ENCODE data around the gene ADRA1B. TPM values are rescaled to one million over a fixed set of nuclear protein-coding genes. Genes with fewer than 3 reads are reported as not detected.

The ADRA1B gene
- total RNA-seq, 2 donors from 2014 or later, result 0.32 to 0.69 TPM

GRCh38 chr5:159928122-159928909 lies 12.0 kb downstream of the ADRA1B start:
- H3K36me3 ChIP-seq, result no peaks in the 10 kb centered on the region
- H3K9me3 ChIP-seq, result no peaks in the 10 kb centered on the region
- no peak overlapping the region for H3K27ac ChIP-seq
- no peaks in the 10 kb centered on the region for H3K27me3 ChIP-seq
- no peak overlapping the region for H3K9ac ChIP-seq (ENCODE audit: low read depth in 2 of 2, low read length in 2 of 2)
- DNase-seq, result no peak
- no peaks in the 10 kb centered on the region for H3K4me1 ChIP-seq
- H3K4me3 ChIP-seq, result no peak overlapping the region
- no peak for TF ChIP-seq CTCF (IDR thresholded peaks at IDR 0.05)
- intact Hi-C loops (cut with DNase I), result loop anchor here (10.0 kb wide), 1 partner anchor 414 kb away; no protein-coding TSS in a partner anchor

- Histone ChIP-seq H3K36me3 (no peaks in the 10 kb centered on the region), H3K4me3 (no peak overlapping the region), H3K9ac (ENCODE audit: low read depth in 2 of 2, low read length in 2 of 2) (no peak overlapping the region), H3K9me3 (no peaks in the 10 kb centered on the region), H3K27ac (no peak overlapping the region), H3K27me3 (no peaks in the 10 kb centered on the region), H3K4me1 (no peaks in the 10 kb centered on the region)
- intact Hi-C loops (cut with DNase I), result loop anchor here (10.0 kb wide), 1 partner anchor 414 kb away; no protein-coding TSS in a partner anchor
- no peak for DNase-seq
- no peak for TF ChIP-seq CTCF (IDR thresholded peaks at IDR 0.05)
Observed at GRCh38 chr5:159929176-159929575, 12.9 kb downstream of the ADRA1B start.

GRCh38 chr5:159933531-159934485 lies 17.5 kb downstream of the ADRA1B start:
- intact Hi-C loops (cut with DNase I), result no loop called here
- no peaks in the 10 kb centered on the region for H3K27me3 ChIP-seq
- no peak overlapping the region for H3K27ac ChIP-seq
- TF ChIP-seq CTCF (IDR thresholded peaks at IDR 0.05), result no peak
- no peak overlapping the region for H3K4me3 ChIP-seq
- H3K9ac ChIP-seq (ENCODE audit: low read depth in 2 of 2, low read length in 2 of 2), result no peak overlapping the region
- H3K4me1 ChIP-seq, result no peaks in the 10 kb centered on the region
- no peaks in the 10 kb centered on the region for H3K36me3 ChIP-seq
- H3K9me3 ChIP-seq, result no peaks in the 10 kb centered on the region
- no peak for DNase-seq

DNA sequence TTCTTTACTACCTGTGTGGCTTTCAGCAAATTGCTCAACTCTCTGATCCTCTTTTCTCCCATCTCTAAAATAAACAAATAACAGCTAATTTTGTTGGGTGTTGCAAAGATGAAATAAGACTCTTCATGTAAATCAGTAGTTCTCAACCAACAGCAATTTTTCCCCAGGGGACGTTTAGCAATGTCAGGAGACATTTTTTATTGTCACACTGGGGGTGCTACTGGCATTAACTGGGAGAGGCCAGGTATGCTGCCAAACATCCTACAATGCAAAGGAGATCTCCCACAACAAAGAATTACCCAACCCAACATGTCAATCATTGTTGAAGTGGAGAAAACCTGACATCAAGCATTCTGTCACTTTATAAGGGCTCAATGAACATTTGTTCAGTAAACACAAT lies 19.7 kb downstream of the ADRA1B start:
- no peaks in the 10 kb centered on the region for H3K4me1 ChIP-seq
- no peak for TF ChIP-seq CTCF (IDR thresholded peaks at IDR 0.05)
- DNase-seq, result no peak
- H3K27ac ChIP-seq, result no peak overlapping the region
- H3K9me3 ChIP-seq, result no peaks in the 10 kb centered on the region
- H3K36me3 ChIP-seq, result no peaks in the 10 kb centered on the region
- H3K9ac ChIP-seq (ENCODE audit: low read depth in 2 of 2, low read length in 2 of 2), result no peak overlapping the region
- no peaks in the 10 kb centered on the region for H3K27me3 ChIP-seq
- intact Hi-C loops (cut with DNase I), result no loop called here
- no peak overlapping the region for H3K4me3 ChIP-seq

DNA sequence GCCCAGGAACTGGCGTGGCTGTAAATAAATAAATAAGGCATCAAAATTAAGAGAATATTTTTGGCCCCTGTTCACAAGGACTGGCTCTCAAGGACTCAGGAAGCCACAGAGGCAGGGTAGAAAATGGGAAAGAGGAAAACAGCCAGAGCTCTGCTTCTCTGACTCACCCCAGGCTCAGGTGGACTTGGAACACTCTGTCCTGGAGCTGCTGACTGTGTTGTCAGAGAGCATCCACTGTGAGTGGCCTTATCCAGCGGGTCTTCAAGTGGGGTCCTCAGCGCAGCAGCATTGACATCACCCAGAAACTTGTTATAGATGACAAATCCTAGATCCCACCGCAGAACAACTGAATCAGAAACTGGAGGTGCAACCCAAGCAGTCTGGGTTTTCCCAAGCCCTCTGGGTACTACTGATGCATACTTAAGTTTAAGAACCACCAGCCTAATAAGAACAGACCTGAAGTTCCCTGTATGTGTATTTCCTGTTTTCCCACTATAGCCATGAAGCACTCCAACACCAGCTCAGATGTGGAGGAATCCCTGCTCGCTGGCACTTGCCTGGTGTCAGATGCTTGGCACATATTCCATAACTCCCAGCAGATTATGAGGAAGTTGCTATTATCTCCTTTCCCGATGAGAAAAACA lies 20.5 kb downstream of the ADRA1B start:
- intact Hi-C loops (cut with DNase I), result no loop called here
- Histone ChIP-seq H3K9me3 (no peaks in the 10 kb centered on the region), H3K27me3 (no peaks in the 10 kb centered on the region), H3K27ac (no peak overlapping the region), H3K9ac (ENCODE audit: low read depth in 2 of 2, low read length in 2 of 2) (no peak overlapping the region), H3K4me1 (no peaks in the 10 kb centered on the region), H3K36me3 (no peaks in the 10 kb centered on the region), H3K4me3 (no peak overlapping the region)
- TF ChIP-seq CTCF (IDR thresholded peaks at IDR 0.05), result no peak
- DNase-seq, result no peak
